NCI-H2196 treated with DMSO at 0.1 percent for 48 hours (cell line): ENCODE measurements around the gene L3MBTL1.
"Not testable (repeated sequence)": the region's sequence is repeated elsewhere in the genome, so short reads cannot be mapped to it uniquely, and the experiment has no call there.

Experiments
- DNase-seq: peaks from one replicate; lab custom pipeline; 2025; ENCODE audit not compliant: unreplicated experiment; lab: John Stamatoyannopoulos, UW

L3MBTL1 gene

DNA sequence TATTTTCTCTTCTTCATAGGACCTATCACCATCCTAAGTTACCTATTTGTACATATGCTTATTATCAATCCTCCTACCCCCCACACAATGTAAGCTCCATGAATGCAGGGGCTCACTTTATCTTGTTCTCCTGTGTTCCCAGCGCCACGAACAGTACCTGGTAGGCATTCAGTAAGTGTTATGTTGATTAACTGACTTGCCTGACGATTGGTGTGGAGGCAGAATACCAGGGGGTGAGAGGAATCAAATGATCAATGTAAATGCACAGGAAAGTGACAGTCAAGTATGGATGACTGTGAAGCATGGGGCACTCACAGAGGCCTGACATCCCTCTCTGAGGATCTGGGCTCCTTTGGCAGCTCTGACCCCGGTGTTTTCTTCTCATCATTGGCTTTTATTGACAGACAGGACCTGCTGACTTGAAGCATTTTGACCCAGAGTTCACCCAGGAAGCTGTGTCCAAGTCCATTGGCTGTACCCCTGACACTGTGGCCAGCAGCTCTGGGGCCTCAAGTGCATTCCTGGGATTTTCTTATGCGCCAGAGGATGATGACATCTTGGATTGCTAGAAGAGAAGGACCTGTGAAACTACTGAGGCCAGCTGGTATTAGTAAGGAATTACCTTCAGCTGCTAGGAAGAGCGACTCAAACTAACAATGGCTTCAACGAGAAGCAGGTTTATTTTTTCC is 77.1 kb downstream of the L3MBTL1 start:
- DNase-seq: no peak

DNA sequence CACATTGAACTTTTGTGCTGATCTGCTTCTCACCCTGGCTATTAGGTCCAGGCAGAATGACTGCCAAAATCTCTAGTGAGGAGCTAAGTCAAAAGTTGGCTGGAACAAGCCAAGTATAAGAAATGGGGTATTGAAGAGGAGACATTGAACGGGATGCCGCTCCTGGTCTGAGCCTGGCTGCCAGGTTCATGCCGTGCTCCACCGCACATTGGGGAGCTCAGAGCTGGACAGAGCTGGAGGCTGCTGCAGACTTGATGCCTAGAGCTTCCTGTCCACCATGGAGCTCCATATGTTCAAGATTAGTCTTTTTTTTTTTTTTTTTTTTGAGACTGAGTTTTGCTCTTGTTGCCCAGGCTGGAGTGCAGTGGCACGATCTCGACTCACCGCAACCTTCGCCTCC is 79.1 kb downstream of the L3MBTL1 start:
- no peak for DNase-seq

DNA sequence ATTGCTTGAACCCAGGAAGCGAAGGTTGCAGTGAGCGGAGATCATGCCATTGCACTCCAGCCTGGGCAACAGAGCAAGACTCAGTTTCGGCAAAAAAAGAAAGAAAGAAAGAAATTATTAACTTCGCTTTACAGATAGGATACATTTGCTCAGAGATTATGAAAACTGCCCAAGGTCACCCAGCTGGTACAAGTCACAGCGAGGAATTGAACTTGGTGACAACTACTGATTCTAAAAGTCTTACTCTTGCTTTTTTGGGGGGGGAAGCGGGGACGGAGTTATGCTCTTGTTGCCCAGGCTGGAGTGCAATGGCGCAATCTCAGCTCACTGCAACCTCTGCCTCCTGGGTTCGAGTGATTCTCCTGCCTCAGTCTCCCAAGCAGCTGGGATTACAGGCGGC is 81.0 kb downstream of the L3MBTL1 start:
- not testable (repeated sequence) for DNase-seq

DNA sequence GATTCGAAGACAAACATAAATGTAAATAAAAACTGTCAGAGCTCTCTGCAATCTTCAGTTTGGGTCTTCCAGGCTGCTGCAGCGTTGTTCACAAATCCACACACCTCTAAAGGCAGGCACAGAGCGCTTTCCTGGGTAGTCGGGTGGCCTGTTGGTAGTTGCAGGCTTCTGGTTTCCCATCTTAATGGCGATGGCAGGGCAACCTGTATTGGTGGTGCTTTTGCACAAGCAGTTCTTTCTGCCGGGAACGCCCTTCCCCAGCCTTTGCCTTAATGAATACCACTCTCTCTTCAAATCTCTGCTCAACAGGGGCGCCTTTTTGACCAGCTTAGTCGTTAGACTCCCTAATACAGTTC is 82.5 kb downstream of the L3MBTL1 start:
- no peak for DNase-seq

DNA sequence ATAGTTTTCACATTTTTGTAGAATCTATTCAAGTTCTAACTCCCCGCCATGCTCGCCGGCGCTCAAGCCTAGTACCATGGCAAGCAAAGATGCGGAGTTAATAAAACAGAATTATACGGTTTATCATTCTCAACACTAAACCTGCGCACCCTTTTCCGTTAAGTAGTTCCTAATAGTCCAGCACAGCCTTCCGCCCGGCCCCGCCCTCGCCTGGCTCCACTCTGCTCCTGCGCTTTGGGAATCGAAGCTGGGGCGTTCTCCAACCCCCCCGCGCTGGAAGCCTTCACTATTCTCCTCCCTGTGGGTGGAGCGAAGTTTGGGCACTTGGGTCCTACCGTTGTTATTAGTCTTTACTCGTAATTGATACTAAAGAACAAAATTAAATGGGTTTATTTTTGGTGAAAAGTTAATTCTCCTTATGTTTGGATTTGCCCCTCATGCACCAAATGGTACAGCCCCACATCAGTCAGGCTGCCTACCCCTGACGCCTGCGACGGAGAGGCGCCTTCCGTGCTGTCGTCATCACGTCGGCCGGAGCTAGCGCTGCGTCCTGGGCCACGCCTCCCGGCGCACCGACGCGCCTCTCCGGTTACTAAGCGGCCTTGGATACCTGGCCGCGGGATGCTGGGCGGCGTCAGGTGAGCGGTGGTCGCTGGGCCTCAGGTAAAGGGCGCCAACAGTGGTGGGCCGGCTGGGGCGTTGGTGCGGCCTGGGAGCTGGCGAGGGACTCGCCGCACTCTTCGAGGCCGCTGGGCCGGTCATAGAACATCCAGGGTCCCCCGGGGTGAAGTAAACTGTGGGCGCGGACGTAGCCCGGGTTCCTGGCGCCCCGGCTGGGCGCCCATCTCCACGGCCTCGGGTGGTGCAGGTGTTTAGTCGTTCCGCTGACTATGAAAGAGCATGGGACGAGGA is 83.2 kb downstream of the L3MBTL1 start, which contains the start of gene IFT52:
TSS of gene IFT52 (plus strand) at position 546 of the 912 bp plus-strand sequence. CDS start 3,762 bp downstream, outside the sequence.
- peak; percentile 91 for DNase-seq
